Kidney (tissue), 14 donors: ENCODE data around the gene PHF1. TPM values are rescaled to one million over a fixed set of nuclear protein-coding genes. Genes with fewer than 3 reads are reported as not detected.

Experiments
- DNase-seq, 5 donors: peaks; one replicate each; pipeline ENCODE4 v3.0.0-alpha.2; 2013 to 2020
- FAIRE-seq: peaks from 2 replicates; lab custom pipeline; 2012; peaks lifted over from hg19 to GRCh38; lab: Jason Lieb, UNC
- H3K27ac ChIP-seq, 2 donors: one replicate each; pipeline ENCODE4 v1.7.0; 2013; ENCODE audit warnings: low read depth in 2 of 2, low read length in 2 of 2, inconsistent platforms in 1 of 2
- H3K27me3 ChIP-seq: one replicate; pipeline ENCODE4 v1.7.1; 2013; ENCODE audit warnings: low read length, inconsistent platforms; ENCODE audit not compliant: control insufficient read depth, insufficient read depth
- H3K36me3 ChIP-seq, 3 donors: one replicate each; pipeline versions ENCODE4 v1.7.0 to v1.7.1; 2013; ENCODE audit warnings: low read length in 3 of 3, control low read depth in 1 of 3, inconsistent platforms in 1 of 3; ENCODE audit not compliant: insufficient read depth in 3 of 3, control insufficient read depth in 2 of 3
- H3K4me1 ChIP-seq, 3 donors: one replicate each; pipeline versions ENCODE4 v1.7.0 to v1.7.1; 2013; ENCODE audit warnings: low read length in 3 of 3, inconsistent platforms in 1 of 3, low read depth in 1 of 3; ENCODE audit not compliant: control insufficient read depth in 2 of 3, insufficient read depth in 2 of 3
- H3K4me3 ChIP-seq, 3 donors: one replicate each; pipeline versions ENCODE4 v1.7.0 to v1.8.1; 2013; ENCODE audit warnings: low read length in 3 of 3, control low read depth in 1 of 3, inconsistent platforms in 1 of 3
- H3K9ac ChIP-seq, 3 donors: one replicate each; pipeline versions ENCODE4 v1.7.0 to v1.7.1; 2013; ENCODE audit warnings: low read length in 3 of 3, control low read depth in 1 of 3, inconsistent platforms in 1 of 3
- H3K9me3 ChIP-seq, 3 donors: one replicate each; pipeline versions ENCODE4 v1.7.0 to v1.7.1; 2013; ENCODE audit warnings: low read length in 3 of 3, control low read depth in 1 of 3, inconsistent platforms in 1 of 3; ENCODE audit not compliant: control insufficient read depth in 2 of 3, insufficient read depth in 1 of 3
- CTCF ChIP-seq: IDR thresholded peaks from 3 replicates; pipeline ENCODE4 v1.5.1; 2012; ENCODE audit warnings: mild to moderate bottlenecking, moderate library complexity, borderline replicate concordance; ENCODE audit not compliant: insufficient read depth; ENCODE audit errors: extremely low read depth
- intact Hi-C: fragments of 100-400 bp; cut with DNase I; formaldehyde crosslinking; loops from one replicate; pipeline ENCODE4 v1.11.1; 2022
- polyA plus RNA-seq: library from polyadenylated mRNA; stranded (reverse); fragments of 350-450 nt; fragmentation: Illumina TruSeq; extraction: RNeasy Lipid Tissue Mini Kit (QIAGEN cat#74804); gene quantifications from one replicate; pipeline ENCODE4 v1.2.3, GENCODE V29; 2014; ENCODE audit warnings: low read depth, low replicate concordance; ENCODE audit not compliant: insufficient read depth
- total RNA-seq: library from RNA; stranded (reverse); fragmentation: NEBNext Ultra II Directional; extraction: Animal tissue kit (Norgen Biotek cat#: 25700); gene quantifications from one replicate; pipeline ENCODE4 v1.2.1, GENCODE V29; 2021
- donor health status: control.
- donor health status: control.
- donor health status: control.
- donor health status: control.
- donor health status: control.
- donor health status: DM: yes; HTN: yes; CAD: no.
- donor health status: Normal renal cell carcinoma (clear cell type).

The PHF1 gene
- total and polyA plus RNA-seq, 2 donors from 2014 or later = 63.8 to 87.6 TPM

GRCh38 chr6:33421344-33421643, 10.5 kb downstream of the PHF1 start:
- Histone ChIP-seq H3K27ac (no peak overlapping the region), H3K27me3 (no peaks in the 10 kb centered on the region), H3K9ac (no peak overlapping the region), H3K4me3 (no peak overlapping the region), H3K9me3 (no peaks in the 10 kb centered on the region), H3K36me3 (no peaks in the 10 kb centered on the region), H3K4me1 (peaks cover 0 to 25% (median 5%) of the 10 kb centered on the region in 3 donors)
- FAIRE-seq (no peak), DNase-seq (no peak)
- intact Hi-C loops = no loop called here
- no peak for TF ChIP-seq CTCF

GRCh38 chr6:33423777-33424176, 13.0 kb downstream of the PHF1 start:
- intact Hi-C loops = no loop called here
- Histone ChIP-seq H3K27ac (no peak overlapping the region), H3K9me3 (no peaks in the 10 kb centered on the region), H3K36me3 (no peaks in the 10 kb centered on the region), H3K4me3 (no peak overlapping the region), H3K27me3 (no peaks in the 10 kb centered on the region), H3K9ac (no peak overlapping the region), H3K4me1 (peaks cover 0 to 22% (median under 1%) of the 10 kb centered on the region in 3 donors)
- no peak for TF ChIP-seq CTCF
- FAIRE-seq (no peak), DNase-seq (no peak)

GRCh38 chr6:33424855-33425667, 14.2 kb downstream of the PHF1 start:
- Histone ChIP-seq H3K9me3 (no peaks in the 10 kb centered on the region), H3K4me1 (peaks cover 0 to 26% (median 3%) of the 10 kb centered on the region in 3 donors), H3K9ac (peak overlapping the region; percentile 65 to 99 (median 78)), H3K4me3 (peak overlapping the region; percentile 73 to 86 (median 82)), H3K27me3 (no peaks in the 10 kb centered on the region), H3K27ac (peak overlapping the region; percentile 97), H3K36me3 (no peaks in the 10 kb centered on the region)
- DNase-seq = peak in 2 of 5 donors; percentile 69 to 73
- intact Hi-C loops = no loop called here
- TF ChIP-seq CTCF = no peak
- FAIRE-seq = no peak
